ENCODE data around the gene HIRIP3.

HIRIP3 gene

DNA sequence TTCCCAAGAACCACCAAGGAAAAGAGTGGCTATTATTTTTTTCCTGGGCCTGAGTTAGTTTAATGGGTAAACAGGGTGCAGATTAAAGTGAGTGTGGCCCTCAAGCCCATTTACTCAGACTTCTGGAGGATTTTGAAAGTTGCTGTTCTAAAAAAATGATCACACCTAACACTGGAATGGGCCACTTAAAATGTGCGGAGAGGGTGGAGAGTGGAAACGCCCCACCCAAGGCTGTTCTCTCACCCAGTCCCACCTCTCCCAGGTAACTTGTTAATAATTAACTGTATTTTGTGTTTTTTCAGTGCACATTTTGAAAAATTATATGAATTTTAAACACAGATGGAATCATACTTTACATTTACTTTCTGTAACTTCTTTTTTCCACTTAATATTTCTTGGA is 5.4 kb downstream of the HIRIP3 start:
- Histone ChIP-seq H3K27me3 (ENCODE audit: insufficient read depth, poor library complexity, severe bottlenecking) (no peaks in the 10 kb centered on the region), H3K4me3 (replicated peaks; ENCODE audit: insufficient read depth, low read length) (no peak overlapping the region), H3K27ac (replicated peaks) (no peak overlapping the region)
- no peak for DNase-seq (ENCODE audit: low read depth in 1 of 2, low spot score in 1 of 2)
- no peak for TF ChIP-seq SPI1 (IDR thresholded peaks at IDR 0.05; ENCODE audit: borderline replicate concordance, low read depth)
- TF ChIP-seq CTCF (IDR thresholded peaks at IDR 0.05; ENCODE audit: insufficient read depth, low read length) = no peak
- no peak for TF ChIP-seq GABPA (IDR thresholded peaks at IDR 0.05; ENCODE audit: low read depth)
- TF ChIP-seq, protein P1, sequence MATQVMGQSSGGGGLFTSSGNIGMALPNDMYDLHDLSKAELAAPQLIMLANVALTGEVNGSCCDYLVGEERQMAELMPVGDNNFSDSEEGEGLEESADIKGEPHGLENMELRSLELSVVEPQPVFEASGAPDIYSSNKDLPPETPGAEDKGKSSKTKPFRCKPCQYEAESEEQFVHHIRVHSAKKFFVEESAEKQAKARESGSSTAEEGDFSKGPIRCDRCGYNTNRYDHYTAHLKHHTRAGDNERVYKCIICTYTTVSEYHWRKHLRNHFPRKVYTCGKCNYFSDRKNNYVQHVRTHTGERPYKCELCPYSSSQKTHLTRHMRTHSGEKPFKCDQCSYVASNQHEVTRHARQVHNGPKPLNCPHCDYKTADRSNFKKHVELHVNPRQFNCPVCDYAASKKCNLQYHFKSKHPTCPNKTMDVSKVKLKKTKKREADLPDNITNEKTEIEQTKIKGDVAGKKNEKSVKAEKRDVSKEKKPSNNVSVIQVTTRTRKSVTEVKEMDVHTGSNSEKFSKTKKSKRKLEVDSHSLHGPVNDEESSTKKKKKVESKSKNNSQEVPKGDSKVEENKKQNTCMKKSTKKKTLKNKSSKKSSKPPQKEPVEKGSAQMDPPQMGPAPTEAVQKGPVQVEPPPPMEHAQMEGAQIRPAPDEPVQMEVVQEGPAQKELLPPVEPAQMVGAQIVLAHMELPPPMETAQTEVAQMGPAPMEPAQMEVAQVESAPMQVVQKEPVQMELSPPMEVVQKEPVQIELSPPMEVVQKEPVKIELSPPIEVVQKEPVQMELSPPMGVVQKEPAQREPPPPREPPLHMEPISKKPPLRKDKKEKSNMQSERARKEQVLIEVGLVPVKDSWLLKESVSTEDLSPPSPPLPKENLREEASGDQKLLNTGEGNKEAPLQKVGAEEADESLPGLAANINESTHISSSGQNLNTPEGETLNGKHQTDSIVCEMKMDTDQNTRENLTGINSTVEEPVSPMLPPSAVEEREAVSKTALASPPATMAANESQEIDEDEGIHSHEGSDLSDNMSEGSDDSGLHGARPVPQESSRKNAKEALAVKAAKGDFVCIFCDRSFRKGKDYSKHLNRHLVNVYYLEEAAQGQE (IDR thresholded peaks at IDR 0.05; ENCODE audit: insufficient replicate concordance, low read depth) = no peak
- TF ChIP-seq POLR2AphosphoS5 (IDR thresholded peaks at IDR 0.05; ENCODE audit: low read depth) = no peak

DNA sequence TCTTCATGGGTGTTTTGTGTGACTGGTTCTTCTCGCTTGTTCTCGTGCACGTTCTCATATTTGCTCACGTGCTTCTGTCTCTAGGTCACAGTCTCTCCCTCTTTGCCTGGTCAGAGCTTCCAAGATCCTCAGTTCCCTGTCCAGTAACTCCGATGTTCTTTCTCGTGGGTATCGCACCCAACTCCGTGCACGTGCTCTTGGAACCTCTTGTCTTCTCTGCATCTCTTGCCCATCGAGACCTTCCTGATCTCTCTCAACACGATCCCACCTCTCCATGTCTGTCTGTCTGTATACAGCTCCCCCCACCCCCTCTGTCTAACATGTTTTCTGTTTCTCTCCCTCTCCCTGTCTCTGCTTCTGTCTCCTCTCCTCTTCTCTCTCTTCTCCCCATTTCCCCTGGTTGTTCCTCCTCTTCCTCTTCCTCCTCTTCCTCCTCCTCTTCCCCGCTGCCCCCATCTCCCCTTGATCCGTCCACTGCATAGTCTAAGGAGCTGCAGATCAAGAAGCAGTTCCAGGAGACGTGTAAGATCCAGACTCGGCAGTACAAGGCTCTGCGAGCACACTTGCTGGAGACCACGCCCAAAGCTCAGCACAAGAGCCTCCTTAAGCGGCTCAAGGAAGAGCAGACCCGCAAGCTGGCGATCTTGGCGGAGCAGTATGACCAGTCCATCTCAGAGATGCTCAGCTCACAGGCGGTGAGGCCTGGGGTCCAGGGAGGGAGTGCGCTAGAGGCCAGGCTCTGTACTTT is 6.1 kb downstream of the HIRIP3 start:
- no peak overlapping the region for H3K27ac ChIP-seq (replicated peaks)
- H3K4me3 ChIP-seq (replicated peaks; ENCODE audit: insufficient read depth, low read length) = no peak overlapping the region
- TF ChIP-seq POLR2AphosphoS5 (IDR thresholded peaks at IDR 0.05; ENCODE audit: low read depth) = no peak
- no peak for TF ChIP-seq SPI1 (IDR thresholded peaks at IDR 0.05; ENCODE audit: borderline replicate concordance, low read depth)
- no peaks in the 10 kb centered on the region for H3K27me3 ChIP-seq (ENCODE audit: insufficient read depth, poor library complexity, severe bottlenecking)
- no peak for DNase-seq (ENCODE audit: low read depth in 1 of 2, low spot score in 1 of 2)

DNA sequence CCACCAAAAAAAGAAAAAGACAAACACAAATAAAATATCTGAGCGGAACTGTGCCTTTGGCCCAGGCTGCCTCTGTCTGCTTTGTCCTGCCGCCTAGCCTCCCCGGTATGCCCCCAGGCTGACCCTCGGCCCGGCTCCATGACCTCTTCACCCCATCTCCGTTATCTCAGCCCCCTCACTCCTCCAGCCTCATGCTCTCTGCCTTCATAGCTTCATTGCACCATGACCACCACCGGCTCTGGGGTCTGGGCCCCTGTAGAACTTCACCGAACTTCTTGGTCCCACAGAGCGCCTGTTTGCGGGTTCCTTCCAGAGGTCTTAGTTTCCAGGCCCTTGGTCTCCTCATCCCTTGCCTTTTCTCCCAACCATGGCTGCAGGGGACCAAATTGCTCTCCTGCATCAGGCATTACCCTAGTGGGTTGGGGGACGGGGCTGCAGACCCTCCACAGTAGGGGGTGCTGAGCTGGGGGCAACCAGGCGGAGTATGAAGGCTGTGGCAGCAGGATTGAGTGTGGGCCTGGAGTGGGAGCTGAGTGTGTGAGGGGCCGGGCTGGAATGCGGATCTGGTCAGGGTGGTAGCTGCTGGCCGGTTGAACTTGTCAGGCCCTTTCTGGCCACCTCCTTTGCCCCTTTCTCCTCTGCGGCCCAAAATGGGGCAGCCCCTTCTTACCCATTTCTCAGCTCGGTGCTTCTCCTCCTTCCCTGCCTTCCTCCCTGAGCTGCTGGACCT is 6.9 kb downstream of the HIRIP3 start:
- Histone ChIP-seq H3K4me3 (replicated peaks; ENCODE audit: insufficient read depth, low read length) (no peak overlapping the region), H3K27ac (replicated peaks) (no peak overlapping the region), H3K27me3 (ENCODE audit: insufficient read depth, poor library complexity, severe bottlenecking) (no peaks in the 10 kb centered on the region)
- no peak for TF ChIP-seq GABPA (IDR thresholded peaks at IDR 0.05; ENCODE audit: low read depth)
- TF ChIP-seq POLR2AphosphoS5 (IDR thresholded peaks at IDR 0.05; ENCODE audit: low read depth) = no peak
- TF ChIP-seq, protein P1 (IDR thresholded peaks at IDR 0.05; ENCODE audit: insufficient replicate concordance, low read depth) = no peak
- TF ChIP-seq SPI1 (IDR thresholded peaks at IDR 0.05; ENCODE audit: borderline replicate concordance, low read depth) = no peak
- no peak for TF ChIP-seq CTCF (IDR thresholded peaks at IDR 0.05; ENCODE audit: insufficient read depth, low read length)
- DNase-seq (ENCODE audit: low read depth in 1 of 2, low spot score in 1 of 2) = no peak

- no peak for DNase-seq (ENCODE audit: low read depth in 1 of 2, low spot score in 1 of 2)
- Histone ChIP-seq H3K27me3 (ENCODE audit: insufficient read depth, poor library complexity, severe bottlenecking) (no peaks in the 10 kb centered on the region), H3K27ac (replicated peaks) (no peak overlapping the region), H3K4me3 (replicated peaks; ENCODE audit: insufficient read depth, low read length) (no peak overlapping the region)
- no peak for TF ChIP-seq POLR2AphosphoS5 (IDR thresholded peaks at IDR 0.05; ENCODE audit: low read depth)
- TF ChIP-seq CTCF (IDR thresholded peaks at IDR 0.05; ENCODE audit: insufficient read depth, low read length) = no peak
- no peak for TF ChIP-seq GABPA (IDR thresholded peaks at IDR 0.05; ENCODE audit: low read depth)
- TF ChIP-seq SPI1 (IDR thresholded peaks at IDR 0.05; ENCODE audit: borderline replicate concordance, low read depth) = no peak
- TF ChIP-seq, protein P1 (IDR thresholded peaks at IDR 0.05; ENCODE audit: insufficient replicate concordance, low read depth) = no peak
These were observed 7.9 kb downstream of the HIRIP3 start for GRCh38 chr16:29987371-29988085.
